Measurements from ENCODE around the gene NEK11. TPM values are rescaled to one million over a fixed set of nuclear protein-coding genes. Genes with fewer than 3 reads are reported as not detected.

The NEK11 gene
- total RNA-seq, 3 donors from 2014 or later = 3.9 to 9.4 (median 5.8) TPM

GRCh38 chr3:131217296-131217741 is 190.6 kb downstream of the NEK11 start:
- no peaks in the 10 kb centered on the region for H3K36me3 ChIP-seq (ENCODE audit: low read depth)
- intact Hi-C loops (cut with DNase I, micrococcal nuclease) = no loop called here
- ATAC-seq (no peak), DNase-seq (no peak)
- no peaks in the 10 kb centered on the region for H3K4me1 ChIP-seq (ENCODE audit: low read depth)
- TF ChIP-seq CTCF (IDR thresholded peaks at IDR 0.05) = no peak
- H3K9me3 ChIP-seq = no peaks in the 10 kb centered on the region
- H3K4me3 ChIP-seq = no peak overlapping the region

GRCh38 chr3:131218196-131218595 is 191.5 kb downstream of the NEK11 start:
- DNase-seq = no peak
- intact Hi-C loops (cut with DNase I, micrococcal nuclease) = no loop called here
- no peak for ATAC-seq
- Histone ChIP-seq H3K36me3 (ENCODE audit: low read depth) (no peaks in the 10 kb centered on the region), H3K4me3 (no peak overlapping the region), H3K9me3 (no peaks in the 10 kb centered on the region), H3K4me1 (ENCODE audit: low read depth) (no peaks in the 10 kb centered on the region)
- no peak for TF ChIP-seq CTCF (IDR thresholded peaks at IDR 0.05)

- ATAC-seq (no peak), DNase-seq (no peak)
- intact Hi-C loops (cut with DNase I, micrococcal nuclease) = no loop called here
- Histone ChIP-seq H3K4me1 (ENCODE audit: low read depth) (no peaks in the 10 kb centered on the region), H3K36me3 (ENCODE audit: low read depth) (no peaks in the 10 kb centered on the region), H3K9me3 (no peaks in the 10 kb centered on the region), H3K4me3 (no peak overlapping the region)
- no peak for TF ChIP-seq CTCF (IDR thresholded peaks at IDR 0.05)
Observed at GRCh38 chr3:131221731-131222130, 195.1 kb downstream of the NEK11 start.

GRCh38 chr3:131222599-131222998 is 195.9 kb downstream of the NEK11 start:
- Histone ChIP-seq H3K9me3 (no peaks in the 10 kb centered on the region), H3K36me3 (ENCODE audit: low read depth) (no peaks in the 10 kb centered on the region), H3K4me3 (no peak overlapping the region), H3K4me1 (ENCODE audit: low read depth) (no peaks in the 10 kb centered on the region)
- intact Hi-C loops (cut with DNase I, micrococcal nuclease) = no loop called here
- DNase-seq (no peak), ATAC-seq (no peak)
- TF ChIP-seq CTCF (IDR thresholded peaks at IDR 0.05) = no peak

GRCh38 chr3:131223373-131224289 is 197.0 kb downstream of the NEK11 start:
- no peak for ATAC-seq
- no peak for TF ChIP-seq CTCF (IDR thresholded peaks at IDR 0.05)
- intact Hi-C loops (cut with DNase I, micrococcal nuclease) = no loop called here
- Histone ChIP-seq H3K4me1 (ENCODE audit: low read depth) (no peaks in the 10 kb centered on the region), H3K36me3 (ENCODE audit: low read depth) (no peaks in the 10 kb centered on the region), H3K9me3 (no peaks in the 10 kb centered on the region), H3K4me3 (no peak overlapping the region)
- DNase-seq = no peak

Measured in mucosa of descending colon (tissue), 3 donors.